RWPE2 (cell line): ENCODE results near the gene NINJ2.

ENCODE experiments used
- ATAC-seq: fragments of 200-7000 bp; cut with Tn5 transposase; 3 replicates; pipeline ENCODE4 v1.9.1; 2021; ENCODE audit warnings: low read depth
- DNase-seq: peaks from one replicate; pipeline ENCODE4 v3.0.0-alpha.2; 2020; ENCODE audit warnings: low spot score
- H3K27ac ChIP-seq: fragments of 450-650 bp; 2 replicates; pipeline ENCODE4 v1.5.1; 2017; ENCODE audit warnings: mild to moderate bottlenecking; ENCODE audit not compliant: poor library complexity, severe bottlenecking
- H3K27me3 ChIP-seq: fragments of 250-450 bp; sonication (Bioruptor Pico); 2 replicates; pipeline ENCODE4 v1.5.1; 2021; ENCODE audit warnings: mild to moderate bottlenecking, moderate library complexity; ENCODE audit not compliant: insufficient read depth, poor library complexity, severe bottlenecking
- H3K36me3 ChIP-seq: fragments of 250-450 bp; sonication (Bioruptor Pico); 2 replicates; pipeline ENCODE4 v1.5.1; 2020; ENCODE audit warnings: low read depth, mild to moderate bottlenecking, moderate library complexity
- H3K4me1 ChIP-seq: fragments of 250-450 bp; sonication (Bioruptor Pico); 2 replicates; pipeline ENCODE4 v1.5.1; 2021; ENCODE audit warnings: mild to moderate bottlenecking, moderate library complexity; ENCODE audit not compliant: insufficient read depth, poor library complexity, severe bottlenecking
- H3K4me3 ChIP-seq: fragments of 250-450 bp; sonication (Bioruptor Pico); 2 replicates; pipeline ENCODE4 v1.5.1; 2021; ENCODE audit warnings: mild to moderate bottlenecking, moderate library complexity; ENCODE audit not compliant: severe bottlenecking
- H3K9me3 ChIP-seq: fragments of 250-450 bp; sonication (Bioruptor Pico); 2 replicates; pipeline ENCODE4 v1.5.1; 2021; ENCODE audit warnings: mild to moderate bottlenecking, moderate library complexity; ENCODE audit not compliant: severe bottlenecking
- TF ChIP-seq, protein P1 (sequence below): fragments of 450-650 bp; IDR thresholded peaks from one replicate; pipeline ENCODE4 v1.5.1; 2017; ENCODE audit warnings: mild to moderate bottlenecking, moderate library complexity; ENCODE audit not compliant: poor library complexity, severe bottlenecking

Gene NINJ2

DNA sequence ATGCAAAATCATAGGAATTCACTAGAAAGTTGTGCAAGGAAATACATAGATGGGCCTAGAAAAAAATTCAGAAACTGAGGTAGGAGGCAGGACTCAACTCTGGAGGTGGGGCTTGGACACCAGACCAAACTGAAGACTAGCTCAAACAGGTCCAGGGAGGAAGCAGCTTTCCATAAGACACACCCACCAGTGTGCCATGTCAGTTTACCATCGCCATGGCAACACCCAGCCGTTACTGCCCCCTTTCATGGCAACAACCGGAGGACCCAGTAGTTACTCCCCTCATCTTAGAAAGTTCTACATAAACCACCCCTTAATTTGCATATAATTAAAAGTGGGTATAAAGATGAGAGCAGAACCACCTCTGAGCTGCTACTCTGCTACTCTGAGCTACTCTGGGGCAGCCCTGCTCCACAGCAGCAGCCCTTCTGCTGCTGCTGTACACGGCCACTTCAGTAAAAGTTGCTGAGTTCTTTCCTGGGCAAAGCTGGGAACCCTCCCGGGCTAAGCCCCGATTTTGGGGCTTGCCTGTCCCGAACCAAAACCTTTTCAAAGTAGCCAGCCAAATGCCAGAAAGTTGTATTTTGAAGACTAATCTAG lies 30.8 kb upstream of the NINJ2 start:
- no peak for DNase-seq
- H3K36me3 ChIP-seq: no peaks in the 10 kb centered on the region
- TF ChIP-seq, protein P1, sequence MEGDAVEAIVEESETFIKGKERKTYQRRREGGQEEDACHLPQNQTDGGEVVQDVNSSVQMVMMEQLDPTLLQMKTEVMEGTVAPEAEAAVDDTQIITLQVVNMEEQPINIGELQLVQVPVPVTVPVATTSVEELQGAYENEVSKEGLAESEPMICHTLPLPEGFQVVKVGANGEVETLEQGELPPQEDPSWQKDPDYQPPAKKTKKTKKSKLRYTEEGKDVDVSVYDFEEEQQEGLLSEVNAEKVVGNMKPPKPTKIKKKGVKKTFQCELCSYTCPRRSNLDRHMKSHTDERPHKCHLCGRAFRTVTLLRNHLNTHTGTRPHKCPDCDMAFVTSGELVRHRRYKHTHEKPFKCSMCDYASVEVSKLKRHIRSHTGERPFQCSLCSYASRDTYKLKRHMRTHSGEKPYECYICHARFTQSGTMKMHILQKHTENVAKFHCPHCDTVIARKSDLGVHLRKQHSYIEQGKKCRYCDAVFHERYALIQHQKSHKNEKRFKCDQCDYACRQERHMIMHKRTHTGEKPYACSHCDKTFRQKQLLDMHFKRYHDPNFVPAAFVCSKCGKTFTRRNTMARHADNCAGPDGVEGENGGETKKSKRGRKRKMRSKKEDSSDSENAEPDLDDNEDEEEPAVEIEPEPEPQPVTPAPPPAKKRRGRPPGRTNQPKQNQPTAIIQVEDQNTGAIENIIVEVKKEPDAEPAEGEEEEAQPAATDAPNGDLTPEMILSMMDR: no peak
- H3K4me3 ChIP-seq: no peak overlapping the region
- no peaks in the 10 kb centered on the region for H3K27me3 ChIP-seq
- H3K4me1 ChIP-seq: no peaks in the 10 kb centered on the region
- H3K9me3 ChIP-seq: peaks cover 10% of the 10 kb centered on the region
- H3K27ac ChIP-seq: no peak overlapping the region
- no peak for ATAC-seq

DNA sequence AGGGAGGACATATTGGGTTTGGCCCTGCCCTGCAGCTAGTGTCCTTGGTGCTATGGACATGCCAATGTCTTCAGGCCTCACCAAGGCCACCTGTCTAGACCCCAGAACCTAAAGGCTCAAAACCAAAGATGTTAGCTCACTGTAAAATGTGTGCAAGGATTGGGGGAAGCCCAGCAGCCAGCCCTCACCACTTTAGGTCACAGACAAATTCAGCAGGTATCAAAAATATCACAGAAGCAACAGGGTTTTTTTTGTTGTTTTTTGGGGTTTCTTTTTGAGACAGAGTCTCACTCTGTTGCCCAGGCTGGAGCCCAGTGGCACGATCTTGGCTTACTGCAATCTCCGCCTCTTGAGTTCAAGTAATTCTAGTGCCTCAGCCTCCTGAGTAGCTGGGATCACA lies 29.0 kb upstream of the NINJ2 start:
- H3K4me1 ChIP-seq: no peaks in the 10 kb centered on the region
- no peak for DNase-seq
- no peak for ATAC-seq
- H3K27me3 ChIP-seq: no peaks in the 10 kb centered on the region
- TF ChIP-seq, protein P1: no peak
- H3K36me3 ChIP-seq: no peaks in the 10 kb centered on the region
- no peak overlapping the region for H3K4me3 ChIP-seq
- no peak overlapping the region for H3K27ac ChIP-seq
- no peaks in the 10 kb centered on the region for H3K9me3 ChIP-seq

DNA sequence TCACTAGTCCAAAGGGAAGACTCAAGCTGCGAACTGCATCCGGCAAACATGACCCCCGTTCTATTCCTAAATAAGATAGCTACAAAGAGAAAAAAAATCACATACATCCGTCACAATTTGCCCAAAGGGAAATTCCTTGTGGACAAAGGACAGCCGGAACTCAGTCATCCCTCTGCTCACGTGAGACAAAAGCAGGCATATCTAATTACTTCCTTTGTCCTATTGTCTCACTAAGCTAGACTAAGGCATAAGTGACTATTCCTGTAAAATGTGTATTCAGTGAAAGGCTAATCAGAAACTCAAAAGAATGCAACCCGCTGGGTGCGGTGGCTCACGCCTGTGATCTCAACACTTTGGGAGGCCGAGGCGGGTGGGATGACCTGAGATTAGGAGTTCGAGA lies 27.2 kb upstream of the NINJ2 start:
- no peaks in the 10 kb centered on the region for H3K27me3 ChIP-seq
- TF ChIP-seq, protein P1: no peak
- no peaks in the 10 kb centered on the region for H3K36me3 ChIP-seq
- ATAC-seq: no peak
- no peak overlapping the region for H3K27ac ChIP-seq
- H3K9me3 ChIP-seq: no peaks in the 10 kb centered on the region
- no peak overlapping the region for H3K4me3 ChIP-seq
- DNase-seq: no peak
- no peaks in the 10 kb centered on the region for H3K4me1 ChIP-seq

DNA sequence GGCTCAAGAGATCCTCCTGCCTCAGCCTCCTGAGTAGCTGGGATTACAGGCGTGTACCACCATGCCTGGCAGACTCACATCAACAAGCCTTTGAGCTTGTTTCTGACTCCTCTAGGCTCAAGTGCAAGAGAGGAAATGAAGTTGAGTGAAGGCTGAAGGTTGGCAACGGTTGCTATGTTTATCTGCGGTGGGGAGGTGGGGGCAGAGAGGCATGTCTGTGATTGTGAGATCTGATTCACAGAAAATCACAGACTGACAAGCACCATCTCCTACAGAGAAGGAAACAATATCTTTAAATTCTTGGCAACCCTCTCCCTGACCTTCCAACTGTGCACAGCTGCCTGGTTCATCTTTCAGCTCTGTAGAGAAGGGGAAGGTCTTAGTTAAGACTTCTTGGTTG lies 22.1 kb upstream of the NINJ2 start:
- no peaks in the 10 kb centered on the region for H3K4me1 ChIP-seq
- no peaks in the 10 kb centered on the region for H3K36me3 ChIP-seq
- no peak overlapping the region for H3K4me3 ChIP-seq
- H3K27ac ChIP-seq: no peak overlapping the region
- H3K27me3 ChIP-seq: no peaks in the 10 kb centered on the region
- DNase-seq: no peak
- peak; percentile 25; the same call in 2 of the 3 replicates for ATAC-seq
- TF ChIP-seq, protein P1: no peak
- no peaks in the 10 kb centered on the region for H3K9me3 ChIP-seq

DNA sequence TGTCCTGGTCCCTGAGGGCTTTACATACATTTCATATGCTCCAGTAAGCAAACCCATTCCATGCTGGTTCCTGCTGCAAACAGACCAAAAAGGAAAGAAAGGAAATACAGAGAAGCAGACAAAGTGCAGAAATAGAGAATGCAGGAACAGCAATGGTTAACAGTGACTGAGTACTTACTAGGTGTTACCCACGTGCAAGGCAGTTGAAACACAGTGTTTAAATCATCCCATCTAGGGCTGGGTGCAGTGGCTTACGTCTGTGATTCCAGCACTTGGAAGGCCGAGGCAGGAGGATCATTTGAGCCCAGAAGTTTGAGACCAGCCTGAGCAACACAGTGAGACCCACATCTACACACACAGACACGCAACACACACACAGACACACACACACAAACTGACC lies 21.2 kb upstream of the NINJ2 start:
- ATAC-seq: no peak
- TF ChIP-seq, protein P1: no peak

More for the DNA sequence above, 21.2 kb upstream of the NINJ2 start:
- Histone ChIP-seq H3K27ac (no peak overlapping the region), H3K4me1 (no peaks in the 10 kb centered on the region), H3K4me3 (no peak overlapping the region), H3K36me3 (no peaks in the 10 kb centered on the region), H3K27me3 (no peaks in the 10 kb centered on the region), H3K9me3 (no peaks in the 10 kb centered on the region)
- DNase-seq: no peak
